HCT116 (cell line): ENCODE results near the gene GLT8D2. TPM values are rescaled to one million over a fixed set of nuclear protein-coding genes. Genes with fewer than 3 reads are reported as not detected.

Experiments
- ATAC-seq: fragments of 200-7000 bp; cut with Tn5 transposase; 2 replicates; pipeline ENCODE4 v1.9.1; 2020; ENCODE audit warnings: mild to moderate bottlenecking, moderate library complexity
- BruUV-seq: library from RNA; stranded (reverse); fragments of 400-500 nt; replicated peaks from 2 replicates; lab custom pipeline; 2021; lab: Mats Ljungman, UMichigan
- CTCF ChIA-PET: fragments of 300-600 bp; sonication (Branson Sonifier 250); formaldehyde crosslinking; loops from one replicate; lab custom pipeline; 2021; ENCODE audit warnings: antibody characterized with exemption; lab: Charles Lee
- POLR2A ChIA-PET: fragments of 300-600, 350-600 bp; sonication (Branson Sonifier 250); formaldehyde crosslinking; loops from one replicate; lab custom pipeline; 2021; ENCODE audit warnings: antibody characterized with exemption; lab: Charles Lee
- RAD21 ChIA-PET, 2 experiments: fragments of 300-600 bp; sonication (Branson Sonifier 250); formaldehyde crosslinking; loops; one replicate each; lab custom pipeline; 2023; ENCODE audit warnings: low total read pairs in 2 of 2; ENCODE audit not compliant: uncharacterized antibody in 2 of 2, unreplicated experiment in 2 of 2, low non-redundant PET in 1 of 2; lab: Charles Lee
- DNase-seq: peaks from one replicate; pipeline ENCODE4 v3.0.0-alpha.2; 2010; ENCODE audit warnings: low read depth, low spot score
- H2AFZ ChIP-seq: fragments of 200-600 bp; shearing (Covaris generic), sonication (generic); 2 replicates; pipeline ENCODE4 v1.6.1; 2017; ENCODE audit warnings: low read depth, mixed run types, mixed read lengths, antibody characterized with exemption, low read length; ENCODE audit not compliant: poor library complexity, severe bottlenecking
- H3K27ac ChIP-seq: 2 replicates; pipeline ENCODE4 v1.5.1; 2012; ENCODE audit warnings: low read depth, low read length
- H3K27me3 ChIP-seq: fragments of 200-600 bp; sonication (generic); 2 replicates; pipeline ENCODE4 v1.6.1; 2016; ENCODE audit warnings: mixed run types, low read length, mixed read lengths; ENCODE audit not compliant: insufficient read depth
- H3K36me3 ChIP-seq, 2 experiments: fragments of 200-500 bp in 1 of 2; fragments of 200-600 bp in 1 of 2; sonication (Bioruptor generic) in 1 of 2; sonication (generic) in 1 of 2; 2 replicates each; pipeline versions ENCODE4 v1.5.1 to v1.6.1; 2014 to 2016; ENCODE audit warnings: low read length in 2 of 2, inconsistent platforms in 1 of 2, mixed read lengths in 1 of 2, mixed run types in 1 of 2; ENCODE audit not compliant: insufficient read depth in 2 of 2, control insufficient read depth in 1 of 2
- H3K4me1 ChIP-seq, 2 experiments: fragments of 200-600 bp in 1 of 2; sonication (generic) in 1 of 2; 2 replicates each; pipeline versions ENCODE4 v1.5.1 to v1.6.1; 2012 to 2017; ENCODE audit warnings: low read length in 2 of 2, inconsistent platforms in 1 of 2, mild to moderate bottlenecking in 1 of 2, mixed read lengths in 1 of 2, mixed run types in 1 of 2, moderate library complexity in 1 of 2; ENCODE audit not compliant: insufficient read depth in 2 of 2, control insufficient read depth in 1 of 2
- H3K4me2 ChIP-seq: fragments of 200-600 bp; sonication (generic); 2 replicates; pipeline ENCODE4 v1.6.1; 2017; ENCODE audit warnings: mixed run types, low read length, mixed read lengths
- H3K4me3 ChIP-seq, 2 experiments: fragments of 200-600 bp in 1 of 2; sonication (generic) in 1 of 2; replicated peaks in 1 of 2; 2 replicates each; pipeline ENCODE4 v1.5.1; 2011 to 2016; ENCODE audit warnings: low read length in 2 of 2, control low read depth in 1 of 2, low read depth in 1 of 2, mild to moderate bottlenecking in 1 of 2, mixed read lengths in 1 of 2, mixed run types in 1 of 2
- H3K79me2 ChIP-seq: fragments of 200-600 bp; sonication (generic); 2 replicates; pipeline ENCODE4 v1.6.1; 2017; ENCODE audit warnings: mild to moderate bottlenecking, mixed run types, low read length, moderate library complexity, mixed read lengths; ENCODE audit not compliant: insufficient read depth
- H3K9ac ChIP-seq: fragments of 200-600 bp; sonication (generic); 2 replicates; pipeline ENCODE4 v1.6.1; 2016; ENCODE audit warnings: low read length, mixed read lengths
- H3K9me2 ChIP-seq: fragments of 200-600 bp; sonication (generic), shearing (Covaris generic); 2 replicates; pipeline ENCODE4 v1.6.1; 2017; ENCODE audit warnings: mixed run types, mild to moderate bottlenecking, moderate library complexity; ENCODE audit not compliant: insufficient read depth
- H3K9me3 ChIP-seq, 2 experiments: fragments of 200-500 bp in 1 of 2; fragments of 200-600 bp in 1 of 2; sonication (Bioruptor generic) in 1 of 2; sonication (generic) in 1 of 2; 2 replicates each; pipeline ENCODE4 v1.6.1; 2014 to 2017; ENCODE audit warnings: low read length in 2 of 2, mixed read lengths in 2 of 2, inconsistent platforms in 1 of 2, low read depth in 1 of 2, mild to moderate bottlenecking in 1 of 2, mixed run types in 1 of 2, moderate library complexity in 1 of 2; ENCODE audit not compliant: control insufficient read depth in 1 of 2, insufficient read depth in 1 of 2
- H4K20me1 ChIP-seq: fragments of 200-600 bp; sonication (generic), shearing (Covaris generic); 2 replicates; pipeline ENCODE4 v1.6.1; 2017; ENCODE audit warnings: mixed run types, mild to moderate bottlenecking, moderate library complexity; ENCODE audit not compliant: insufficient read depth
- CBX3 ChIP-seq: IDR thresholded peaks from 2 replicates; pipeline ENCODE4 v1.6.1; 2012; ENCODE audit warnings: low read depth
- CEBPB ChIP-seq: IDR thresholded peaks from 2 replicates; pipeline ENCODE4 v1.6.1; 2012; ENCODE audit warnings: low read depth
- EGR1 ChIP-seq: IDR thresholded peaks from 2 replicates; pipeline ENCODE4 v1.6.1; 2012; ENCODE audit warnings: low read depth
- ELF1 ChIP-seq: IDR thresholded peaks from 2 replicates; pipeline ENCODE4 v1.6.1; 2012; ENCODE audit warnings: low read depth, borderline replicate concordance
- EZH2 ChIP-seq: fragments of 200-600 bp; sonication (generic); IDR thresholded peaks from 2 replicates; pipeline ENCODE4 v1.6.1; 2017; ENCODE audit warnings: antibody characterized with exemption, mixed run types
- EZH2phosphoT487 ChIP-seq: fragments of 200-600 bp; IDR thresholded peaks from 2 replicates; pipeline ENCODE4 v1.6.1; 2018; ENCODE audit warnings: antibody characterized with exemption, borderline replicate concordance
- FOSL1 ChIP-seq: IDR thresholded peaks from 2 replicates; pipeline ENCODE4 v1.6.1; 2012; ENCODE audit warnings: low read depth
- JUND ChIP-seq: IDR thresholded peaks from 2 replicates; pipeline ENCODE4 v1.6.1; 2012
- POLR2A ChIP-seq: IDR thresholded peaks from 2 replicates; pipeline ENCODE4 v1.7.0; 2011; ENCODE audit warnings: borderline replicate concordance; ENCODE audit not compliant: insufficient read depth, insufficient read length; ENCODE audit errors: extremely low read depth
- POLR2AphosphoS5 ChIP-seq: IDR thresholded peaks from 2 replicates; pipeline ENCODE4 v1.6.1; 2011; ENCODE audit warnings: mild to moderate bottlenecking, low read depth, low read length, moderate library complexity
- RAD21 ChIP-seq: IDR thresholded peaks from 2 replicates; pipeline ENCODE4 v1.6.1; 2012; ENCODE audit warnings: low read depth, mild to moderate bottlenecking
- SIN3A ChIP-seq: IDR thresholded peaks from 2 replicates; pipeline ENCODE4 v1.6.1; 2012; ENCODE audit warnings: low read depth
- SP1 ChIP-seq: IDR thresholded peaks from 2 replicates; pipeline ENCODE4 v1.6.1; 2012; ENCODE audit warnings: low read depth
- SRF ChIP-seq: IDR thresholded peaks from 2 replicates; pipeline ENCODE4 v1.6.1; 2012; ENCODE audit warnings: low read depth
- YY1 ChIP-seq: IDR thresholded peaks from 2 replicates; pipeline ENCODE4 v1.6.1; 2011; ENCODE audit warnings: low read length, low read depth, moderate library complexity, mild to moderate bottlenecking; ENCODE audit not compliant: insufficient replicate concordance; ENCODE audit errors: extremely low read depth
- ZFX ChIP-seq: fragments of 450-650 bp; IDR thresholded peaks from 2 replicates; pipeline ENCODE4 v1.6.1; 2017
- intact Hi-C: fragments of 100-400 bp; cut with micrococcal nuclease; formaldehyde crosslinking; loops from 2 replicates; pipeline ENCODE4 v1.10.0; 2022
- total RNA-seq: library from RNA; stranded (reverse); gene quantifications from one replicate; pipeline ENCODE4 v1.2.1, GENCODE V29; 2021; ENCODE audit not compliant: unreplicated experiment
- TF ChIP-seq, protein P1 (sequence below), 3 experiments: fragments of 200-600 bp in 1 of 3; sonication (generic) in 1 of 3; IDR thresholded peaks in 2 of 3; conservative IDR thresholded peaks in 1 of 3; 2 replicates each; pipeline ENCODE4 v1.5.1; 2012 to 2017; ENCODE audit warnings: low read depth in 2 of 3, low read length in 2 of 3, antibody characterized with exemption in 1 of 3, borderline replicate concordance in 1 of 3, control low read depth in 1 of 3, mild to moderate bottlenecking in 1 of 3, mixed read lengths in 1 of 3, mixed run types in 1 of 3, moderate library complexity in 1 of 3; ENCODE audit not compliant: insufficient read depth in 1 of 3
- TF ChIP-seq, protein P2 (sequence below): IDR thresholded peaks from 2 replicates; pipeline ENCODE4 v1.6.1; 2012
- TF ChIP-seq, protein P3 (sequence below): IDR thresholded peaks from 2 replicates; pipeline ENCODE4 v1.6.1; 2012

GLT8D2 gene
- total RNA-seq, 1 experiment from 2014 or later: 4.8 TPM

DNA sequence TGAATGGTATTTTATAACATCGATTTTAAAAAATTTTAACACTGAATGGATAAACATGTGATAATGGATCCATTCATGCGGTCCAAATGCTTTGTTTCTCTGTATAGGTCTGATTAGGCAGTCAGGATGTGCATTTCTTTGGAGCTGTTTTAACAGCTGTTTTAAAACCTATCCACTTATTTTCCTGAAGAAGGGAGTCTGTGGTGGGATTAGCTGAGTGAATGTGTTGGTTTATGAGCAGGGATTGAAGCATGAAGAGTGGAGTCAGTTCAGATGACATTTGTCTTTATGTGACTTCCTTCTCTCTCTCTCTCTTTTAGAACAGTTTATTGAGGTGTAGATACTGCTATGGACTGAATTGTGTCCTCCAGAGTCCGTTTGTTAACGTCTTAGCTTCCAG, 37.7 kb downstream of the GLT8D2 start:
- RAD21 ChIA-PET: no interaction called here

DNA sequence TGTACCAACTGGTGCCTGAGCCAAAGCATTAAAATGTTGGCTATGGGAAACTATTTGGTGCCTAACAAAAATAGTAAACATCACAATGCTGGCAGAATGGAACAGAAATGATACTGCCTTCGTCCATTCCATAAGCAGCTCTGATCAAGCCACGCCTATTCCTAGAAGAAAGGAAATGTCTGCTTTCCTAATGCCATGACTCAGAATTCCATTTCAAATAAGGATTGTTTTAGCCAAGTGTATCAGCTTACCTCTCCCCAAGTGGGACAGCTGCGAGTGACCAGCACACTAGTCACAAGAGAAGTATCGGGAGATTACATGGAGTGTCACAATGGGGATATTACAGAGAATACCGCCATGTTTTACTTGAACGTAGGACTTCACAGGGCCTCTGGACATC, 38.7 kb downstream of the GLT8D2 start:
- no peak overlapping the region for H3K9ac ChIP-seq
- ATAC-seq: peak; percentile 17; the same call in 1 of the 2 replicates
- H3K36me3 ChIP-seq: no peaks in the 10 kb centered on the region
- no peaks in the 10 kb centered on the region for H3K79me2 ChIP-seq
- no peaks in the 10 kb centered on the region for H3K9me2 ChIP-seq
- CTCF ChIA-PET: no interaction called here
- H3K4me2 ChIP-seq: peak overlapping the region; percentile 13; the same call in 1 of the 2 replicates
- no TSS peak for BruUV-seq
- intact Hi-C loops: no loop called here
- no peaks in the 10 kb centered on the region for H3K27me3 ChIP-seq
- no peak overlapping the region for H2AFZ ChIP-seq
- POLR2A ChIA-PET: interaction anchor here (0.8 kb wide), 1 partner anchor 46 kb away, joined by 3 read pairs; the partner anchor contains the start of gene TDG
- no peak overlapping the region for H3K27ac ChIP-seq
- H4K20me1 ChIP-seq: no peaks in the 10 kb centered on the region
- peaks cover 0 to 11% of the 10 kb centered on the region in 2 experiments; a peak in 1 of 4 replicates for H3K4me1 ChIP-seq
- H3K9me3 ChIP-seq: no peaks in the 10 kb centered on the region
- no peak overlapping the region for H3K4me3 ChIP-seq
- RAD21 ChIA-PET: no interaction called here
- peak; percentile 16 for DNase-seq
- TF ChIP-seq, protein P1, sequence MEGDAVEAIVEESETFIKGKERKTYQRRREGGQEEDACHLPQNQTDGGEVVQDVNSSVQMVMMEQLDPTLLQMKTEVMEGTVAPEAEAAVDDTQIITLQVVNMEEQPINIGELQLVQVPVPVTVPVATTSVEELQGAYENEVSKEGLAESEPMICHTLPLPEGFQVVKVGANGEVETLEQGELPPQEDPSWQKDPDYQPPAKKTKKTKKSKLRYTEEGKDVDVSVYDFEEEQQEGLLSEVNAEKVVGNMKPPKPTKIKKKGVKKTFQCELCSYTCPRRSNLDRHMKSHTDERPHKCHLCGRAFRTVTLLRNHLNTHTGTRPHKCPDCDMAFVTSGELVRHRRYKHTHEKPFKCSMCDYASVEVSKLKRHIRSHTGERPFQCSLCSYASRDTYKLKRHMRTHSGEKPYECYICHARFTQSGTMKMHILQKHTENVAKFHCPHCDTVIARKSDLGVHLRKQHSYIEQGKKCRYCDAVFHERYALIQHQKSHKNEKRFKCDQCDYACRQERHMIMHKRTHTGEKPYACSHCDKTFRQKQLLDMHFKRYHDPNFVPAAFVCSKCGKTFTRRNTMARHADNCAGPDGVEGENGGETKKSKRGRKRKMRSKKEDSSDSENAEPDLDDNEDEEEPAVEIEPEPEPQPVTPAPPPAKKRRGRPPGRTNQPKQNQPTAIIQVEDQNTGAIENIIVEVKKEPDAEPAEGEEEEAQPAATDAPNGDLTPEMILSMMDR (IDR thresholded peaks at IDR 0.05 in 2 of 3, conservative IDR thresholded peaks at IDR 0.05 in 1 of 3; ENCODE audit: borderline replicate concordance in 1 of 3, insufficient read depth in 1 of 3, low read depth in 2 of 3, low read length in 2 of 3): no peak
- no peak for TF ChIP-seq POLR2AphosphoS5
- TF ChIP-seq EZH2: no peak
- TF ChIP-seq YY1: no peak
- TF ChIP-seq POLR2A: no peak
- no peak for TF ChIP-seq CBX3
- no peak for TF ChIP-seq EGR1
- no peak for TF ChIP-seq RAD21
- no peak for TF ChIP-seq FOSL1
- TF ChIP-seq, protein P2, sequence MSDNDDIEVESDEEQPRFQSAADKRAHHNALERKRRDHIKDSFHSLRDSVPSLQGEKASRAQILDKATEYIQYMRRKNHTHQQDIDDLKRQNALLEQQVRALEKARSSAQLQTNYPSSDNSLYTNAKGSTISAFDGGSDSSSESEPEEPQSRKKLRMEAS: no peak
- TF ChIP-seq ZFX: no peak
- no peak for TF ChIP-seq EZH2phosphoT487
- no peak for TF ChIP-seq SRF
- TF ChIP-seq ELF1: no peak
- TF ChIP-seq, protein P3, sequence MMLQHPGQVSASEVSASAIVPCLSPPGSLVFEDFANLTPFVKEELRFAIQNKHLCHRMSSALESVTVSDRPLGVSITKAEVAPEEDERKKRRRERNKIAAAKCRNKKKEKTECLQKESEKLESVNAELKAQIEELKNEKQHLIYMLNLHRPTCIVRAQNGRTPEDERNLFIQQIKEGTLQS: no peak

More for the DNA sequence above, 37.7 kb downstream of the GLT8D2 start:
- ChIA-PET POLR2A (no interaction called here), CTCF (no interaction called here)
- ATAC-seq: no peak
- no TSS peak for BruUV-seq
- intact Hi-C loops: no loop called here
- Histone ChIP-seq H4K20me1 (no peaks in the 10 kb centered on the region), H3K4me3 (no peak overlapping the region), H2AFZ (no peak overlapping the region), H3K36me3 (no peaks in the 10 kb centered on the region), H3K4me2 (no peak overlapping the region), H3K9me3 (no peaks in the 10 kb centered on the region), H3K27ac (no peak overlapping the region), H3K4me1 (peaks cover 0 to 7% of the 10 kb centered on the region in 2 experiments; a peak in 1 of 4 replicates), H3K9ac (no peak overlapping the region), H3K27me3 (no peaks in the 10 kb centered on the region), H3K79me2 (no peaks in the 10 kb centered on the region), H3K9me2 (no peaks in the 10 kb centered on the region)
- TF ChIP-seq SIN3A (no peak), JUND (no peak), ZFX (no peak), EZH2phosphoT487 (no peak), CEBPB (no peak), SP1 (no peak), POLR2A (no peak)
- TF ChIP-seq, protein P2: no peak
- DNase-seq: no peak
